GM23338 (cell line): ENCODE measurements around the gene PIGR. TPM values are rescaled to one million over a fixed set of nuclear protein-coding genes. Genes with fewer than 3 reads are reported as not detected.

ENCODE experiments used
- ATAC-seq: fragments of 200-7000 bp; cut with Tn5 transposase; 3 replicates; pipeline ENCODE4 v1.9.1; 2020
- DNase-seq: peaks from one replicate; pipeline ENCODE4 v3.0.0-alpha.2; 2015; ENCODE audit warnings: low spot score
- H2AFZ ChIP-seq: fragments of 200-600 bp; sonication (generic); 2 replicates; pipeline ENCODE4 v1.8.0; 2016; ENCODE audit warnings: antibody characterized with exemption, mild to moderate bottlenecking, moderate library complexity
- H3F3A ChIP-seq: fragments of 200-600 bp; sonication (generic); replicated peaks from 2 replicates; pipeline ENCODE4 v1.8.0; 2017; ENCODE audit warnings: antibody characterized with exemption, mixed run types, low read depth
- H3K27ac ChIP-seq: fragments of 200-600 bp; sonication (generic); 2 replicates; pipeline ENCODE4 v1.6.1; 2016; ENCODE audit warnings: low read depth
- H3K27me3 ChIP-seq: fragments of 200-600 bp; sonication (generic); 2 replicates; pipeline ENCODE4 v1.8.0; 2016; ENCODE audit warnings: mild to moderate bottlenecking, mixed run types, moderate library complexity; ENCODE audit not compliant: insufficient read depth
- H3K36me3 ChIP-seq: fragments of 200-600 bp; sonication (generic); 2 replicates; pipeline ENCODE4 v1.8.0; 2016; ENCODE audit warnings: mild to moderate bottlenecking; ENCODE audit not compliant: insufficient read depth
- H3K4me1 ChIP-seq: fragments of 200-600 bp; sonication (generic); 2 replicates; pipeline ENCODE4 v1.8.0; 2016; ENCODE audit warnings: mild to moderate bottlenecking, moderate library complexity; ENCODE audit not compliant: insufficient read depth
- H3K4me2 ChIP-seq: fragments of 200-600 bp; sonication (generic); 2 replicates; pipeline ENCODE4 v1.7.1; 2017; ENCODE audit warnings: mixed run types
- H3K4me3 ChIP-seq: fragments of 200-600 bp; sonication (generic); 2 replicates; pipeline ENCODE4 v1.6.1; 2016; ENCODE audit warnings: mixed run types
- H3K79me2 ChIP-seq: fragments of 200-600 bp; sonication (generic); replicated peaks from 2 replicates; pipeline ENCODE4 v1.8.0; 2017; ENCODE audit warnings: mild to moderate bottlenecking; ENCODE audit not compliant: insufficient read depth
- H3K9me2 ChIP-seq: fragments of 200-600 bp; sonication (generic); 2 replicates; pipeline ENCODE4 v1.8.0; 2017; ENCODE audit not compliant: insufficient read depth
- H4K20me1 ChIP-seq: fragments of 200-600 bp; sonication (generic); replicated peaks from 2 replicates; pipeline ENCODE4 v1.8.0; 2017; ENCODE audit warnings: mild to moderate bottlenecking; ENCODE audit not compliant: insufficient read depth
- H3K27ac Mint-ChIP-seq: 2 replicates; pipeline ENCODE4 v1.8.0; 2020; ENCODE audit warnings: inconsistent platforms, mild to moderate bottlenecking, moderate library complexity, mixed read lengths
- H3K27me3 Mint-ChIP-seq: 3 replicates; pipeline ENCODE4 v1.8.0; 2022; ENCODE audit warnings: low read depth, mild to moderate bottlenecking, moderate library complexity, mixed read lengths, inconsistent platforms; ENCODE audit not compliant: insufficient read depth, poor library complexity
- H3K36me3 Mint-ChIP-seq: 3 replicates; pipeline ENCODE4 v1.8.0; 2021; ENCODE audit warnings: low read depth, mild to moderate bottlenecking, inconsistent platforms, moderate library complexity, mixed read lengths
- H3K4me1 Mint-ChIP-seq: 3 replicates; pipeline ENCODE4 v1.8.0; 2020; ENCODE audit warnings: mild to moderate bottlenecking, inconsistent platforms, mixed read lengths
- H3K4me3 Mint-ChIP-seq: 3 replicates; pipeline ENCODE4 v1.8.0; 2021; ENCODE audit warnings: moderate library complexity, mild to moderate bottlenecking, inconsistent platforms, mixed read lengths
- H3K9me3 Mint-ChIP-seq: 3 replicates; pipeline ENCODE4 v1.8.0; 2020; ENCODE audit warnings: moderate library complexity, mild to moderate bottlenecking, inconsistent platforms, mixed read lengths
- CREB1 ChIP-seq: fragments of 250-450 bp; sonication (Bioruptor Pico); IDR thresholded peaks from 2 replicates; pipeline ENCODE4 v1.5.0; 2020; ENCODE audit warnings: low read depth, mild to moderate bottlenecking, moderate library complexity
- EZH2 ChIP-seq: fragments of 200-600 bp; sonication (generic); IDR thresholded peaks from one replicate; pipeline ENCODE4 v1.8.0; 2017; ENCODE audit warnings: antibody characterized with exemption, mild to moderate bottlenecking, low read depth; ENCODE audit not compliant: unreplicated experiment
- EZH2phosphoT487 ChIP-seq: fragments of 200-600 bp; sonication (generic); IDR thresholded peaks from one replicate; pipeline ENCODE4 v1.8.1; 2018; ENCODE audit warnings: antibody characterized with exemption; ENCODE audit not compliant: unreplicated experiment
- JUNB ChIP-seq: IDR thresholded peaks from one replicate; pipeline ENCODE4 v1.6.1; 2016; ENCODE audit warnings: antibody characterized with exemption; ENCODE audit not compliant: unreplicated experiment
- NANOG ChIP-seq: IDR thresholded peaks from 2 replicates; pipeline ENCODE4 v1.6.1; 2016; ENCODE audit warnings: antibody characterized with exemption, borderline replicate concordance
- POLR2AphosphoS5 ChIP-seq: IDR thresholded peaks from 2 replicates; pipeline ENCODE4 v1.6.1; 2016; ENCODE audit warnings: antibody characterized with exemption, low read depth
- STAT1 ChIP-seq: IDR thresholded peaks from one replicate; pipeline ENCODE4 v1.6.1; 2016; ENCODE audit warnings: antibody characterized with exemption; ENCODE audit not compliant: unreplicated experiment
- ZNF114 ChIP-seq: fragments of 250-450 bp; sonication (Bioruptor Pico); IDR thresholded peaks from 2 replicates; pipeline ENCODE4 v1.5.0; 2020; ENCODE audit warnings: mild to moderate bottlenecking, moderate library complexity
- ZNF331 ChIP-seq: fragments of 250-450 bp; sonication (Bioruptor Pico); IDR thresholded peaks from 2 replicates; pipeline ENCODE4 v1.5.0; 2020; ENCODE audit warnings: low read depth, mild to moderate bottlenecking, moderate library complexity
- polyA plus RNA-seq: library from polyadenylated mRNA; unstranded; fragments of >200 nt; fragmentation: Nextera tagmentation; extraction: Ambion mirVana; gene quantifications from 2 replicates; pipeline ENCODE4 v1.2.1, GENCODE V29; 2016
- total RNA-seq: library from RNA; depleted of rRNA; stranded (reverse); fragments of >200 nt; shearing (Covaris generic); gene quantifications from 2 replicates; pipeline ENCODE4 v1.2.3, GENCODE V29; 2014
- TF ChIP-seq, protein P1 (sequence below): IDR thresholded peaks from one replicate; pipeline ENCODE4 v1.6.1; 2018; ENCODE audit warnings: antibody characterized with exemption; ENCODE audit not compliant: unreplicated experiment
- TF ChIP-seq, protein P2 (sequence below), 2 experiments: fragments of 200-600 bp in 1 of 2; sonication (generic) in 1 of 2; conservative IDR thresholded peaks; 2 replicates each; pipeline versions ENCODE4 v1.5.1 to v1.6.1; 2016 to 2017; ENCODE audit warnings: antibody characterized with exemption in 2 of 2, low read depth in 2 of 2, mild to moderate bottlenecking in 2 of 2, moderate library complexity in 1 of 2
- TF ChIP-seq, protein P3 (sequence below): fragments of 250-450 bp; sonication (Bioruptor Pico); IDR thresholded peaks from 2 replicates; pipeline ENCODE4 v1.5.0; 2020; ENCODE audit warnings: mild to moderate bottlenecking, moderate library complexity
- TF ChIP-seq, protein P4 (sequence below): IDR thresholded peaks from 2 replicates; pipeline ENCODE4 v1.6.1; 2016; ENCODE audit warnings: antibody characterized with exemption

The PIGR gene
- total and polyA plus RNA-seq, 2 experiments from 2014 or later, result not detected

DNA sequence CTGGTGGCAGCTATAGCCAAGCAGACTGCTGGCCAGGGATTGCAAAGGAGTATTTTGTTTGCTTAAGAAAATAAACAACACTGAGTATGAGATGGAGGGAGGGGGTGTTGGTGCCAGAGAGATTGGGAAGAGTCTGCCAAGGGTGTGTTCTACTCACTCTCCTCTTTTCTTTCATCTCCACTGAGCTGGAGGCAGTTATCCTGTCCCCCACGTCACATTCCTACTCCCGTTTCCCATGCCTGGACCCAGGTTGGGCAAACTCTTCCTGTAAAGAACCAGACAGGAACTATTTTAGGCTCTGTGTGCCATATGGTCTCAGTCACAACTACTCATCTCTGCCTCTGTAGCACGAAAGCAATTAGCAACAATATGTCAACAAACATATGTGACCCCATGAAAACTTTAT is 50.4 kb downstream of the PIGR start:
- Mint-ChIP-seq H3K4me3 (no peak overlapping the region), H3K27me3 (peaks cover 7% of the 10 kb centered on the region), H3K9me3 (no peaks in the 10 kb centered on the region), H3K27ac (no peak overlapping the region), H3K4me1 (peaks cover 10% of the 10 kb centered on the region), H3K36me3 (no peaks in the 10 kb centered on the region)
- no peaks in the 10 kb centered on the region for H3K79me2 ChIP-seq
- H3K36me3 ChIP-seq, result no peaks in the 10 kb centered on the region; the same call in 1 of the 2 replicates
- TF ChIP-seq ZNF331 (CRISPR knock-in tag), result no peak
- TF ChIP-seq STAT1, result no peak
- no peak for TF ChIP-seq ZNF114 (CRISPR knock-in tag)
- TF ChIP-seq, protein P1, sequence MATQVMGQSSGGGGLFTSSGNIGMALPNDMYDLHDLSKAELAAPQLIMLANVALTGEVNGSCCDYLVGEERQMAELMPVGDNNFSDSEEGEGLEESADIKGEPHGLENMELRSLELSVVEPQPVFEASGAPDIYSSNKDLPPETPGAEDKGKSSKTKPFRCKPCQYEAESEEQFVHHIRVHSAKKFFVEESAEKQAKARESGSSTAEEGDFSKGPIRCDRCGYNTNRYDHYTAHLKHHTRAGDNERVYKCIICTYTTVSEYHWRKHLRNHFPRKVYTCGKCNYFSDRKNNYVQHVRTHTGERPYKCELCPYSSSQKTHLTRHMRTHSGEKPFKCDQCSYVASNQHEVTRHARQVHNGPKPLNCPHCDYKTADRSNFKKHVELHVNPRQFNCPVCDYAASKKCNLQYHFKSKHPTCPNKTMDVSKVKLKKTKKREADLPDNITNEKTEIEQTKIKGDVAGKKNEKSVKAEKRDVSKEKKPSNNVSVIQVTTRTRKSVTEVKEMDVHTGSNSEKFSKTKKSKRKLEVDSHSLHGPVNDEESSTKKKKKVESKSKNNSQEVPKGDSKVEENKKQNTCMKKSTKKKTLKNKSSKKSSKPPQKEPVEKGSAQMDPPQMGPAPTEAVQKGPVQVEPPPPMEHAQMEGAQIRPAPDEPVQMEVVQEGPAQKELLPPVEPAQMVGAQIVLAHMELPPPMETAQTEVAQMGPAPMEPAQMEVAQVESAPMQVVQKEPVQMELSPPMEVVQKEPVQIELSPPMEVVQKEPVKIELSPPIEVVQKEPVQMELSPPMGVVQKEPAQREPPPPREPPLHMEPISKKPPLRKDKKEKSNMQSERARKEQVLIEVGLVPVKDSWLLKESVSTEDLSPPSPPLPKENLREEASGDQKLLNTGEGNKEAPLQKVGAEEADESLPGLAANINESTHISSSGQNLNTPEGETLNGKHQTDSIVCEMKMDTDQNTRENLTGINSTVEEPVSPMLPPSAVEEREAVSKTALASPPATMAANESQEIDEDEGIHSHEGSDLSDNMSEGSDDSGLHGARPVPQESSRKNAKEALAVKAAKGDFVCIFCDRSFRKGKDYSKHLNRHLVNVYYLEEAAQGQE, result no peak
- no peak for TF ChIP-seq CREB1 (CRISPR knock-in tag)
- no peak for TF ChIP-seq EZH2phosphoT487
- no peak for TF ChIP-seq JUNB
- TF ChIP-seq, protein P2, sequence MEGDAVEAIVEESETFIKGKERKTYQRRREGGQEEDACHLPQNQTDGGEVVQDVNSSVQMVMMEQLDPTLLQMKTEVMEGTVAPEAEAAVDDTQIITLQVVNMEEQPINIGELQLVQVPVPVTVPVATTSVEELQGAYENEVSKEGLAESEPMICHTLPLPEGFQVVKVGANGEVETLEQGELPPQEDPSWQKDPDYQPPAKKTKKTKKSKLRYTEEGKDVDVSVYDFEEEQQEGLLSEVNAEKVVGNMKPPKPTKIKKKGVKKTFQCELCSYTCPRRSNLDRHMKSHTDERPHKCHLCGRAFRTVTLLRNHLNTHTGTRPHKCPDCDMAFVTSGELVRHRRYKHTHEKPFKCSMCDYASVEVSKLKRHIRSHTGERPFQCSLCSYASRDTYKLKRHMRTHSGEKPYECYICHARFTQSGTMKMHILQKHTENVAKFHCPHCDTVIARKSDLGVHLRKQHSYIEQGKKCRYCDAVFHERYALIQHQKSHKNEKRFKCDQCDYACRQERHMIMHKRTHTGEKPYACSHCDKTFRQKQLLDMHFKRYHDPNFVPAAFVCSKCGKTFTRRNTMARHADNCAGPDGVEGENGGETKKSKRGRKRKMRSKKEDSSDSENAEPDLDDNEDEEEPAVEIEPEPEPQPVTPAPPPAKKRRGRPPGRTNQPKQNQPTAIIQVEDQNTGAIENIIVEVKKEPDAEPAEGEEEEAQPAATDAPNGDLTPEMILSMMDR (conservative IDR thresholded peaks at IDR 0.05; ENCODE audit: low read depth in 2 of 2), result no peak
- no peak for TF ChIP-seq POLR2AphosphoS5
- no peak for TF ChIP-seq NANOG
- TF ChIP-seq EZH2, result no peak
- TF ChIP-seq, protein P3, sequence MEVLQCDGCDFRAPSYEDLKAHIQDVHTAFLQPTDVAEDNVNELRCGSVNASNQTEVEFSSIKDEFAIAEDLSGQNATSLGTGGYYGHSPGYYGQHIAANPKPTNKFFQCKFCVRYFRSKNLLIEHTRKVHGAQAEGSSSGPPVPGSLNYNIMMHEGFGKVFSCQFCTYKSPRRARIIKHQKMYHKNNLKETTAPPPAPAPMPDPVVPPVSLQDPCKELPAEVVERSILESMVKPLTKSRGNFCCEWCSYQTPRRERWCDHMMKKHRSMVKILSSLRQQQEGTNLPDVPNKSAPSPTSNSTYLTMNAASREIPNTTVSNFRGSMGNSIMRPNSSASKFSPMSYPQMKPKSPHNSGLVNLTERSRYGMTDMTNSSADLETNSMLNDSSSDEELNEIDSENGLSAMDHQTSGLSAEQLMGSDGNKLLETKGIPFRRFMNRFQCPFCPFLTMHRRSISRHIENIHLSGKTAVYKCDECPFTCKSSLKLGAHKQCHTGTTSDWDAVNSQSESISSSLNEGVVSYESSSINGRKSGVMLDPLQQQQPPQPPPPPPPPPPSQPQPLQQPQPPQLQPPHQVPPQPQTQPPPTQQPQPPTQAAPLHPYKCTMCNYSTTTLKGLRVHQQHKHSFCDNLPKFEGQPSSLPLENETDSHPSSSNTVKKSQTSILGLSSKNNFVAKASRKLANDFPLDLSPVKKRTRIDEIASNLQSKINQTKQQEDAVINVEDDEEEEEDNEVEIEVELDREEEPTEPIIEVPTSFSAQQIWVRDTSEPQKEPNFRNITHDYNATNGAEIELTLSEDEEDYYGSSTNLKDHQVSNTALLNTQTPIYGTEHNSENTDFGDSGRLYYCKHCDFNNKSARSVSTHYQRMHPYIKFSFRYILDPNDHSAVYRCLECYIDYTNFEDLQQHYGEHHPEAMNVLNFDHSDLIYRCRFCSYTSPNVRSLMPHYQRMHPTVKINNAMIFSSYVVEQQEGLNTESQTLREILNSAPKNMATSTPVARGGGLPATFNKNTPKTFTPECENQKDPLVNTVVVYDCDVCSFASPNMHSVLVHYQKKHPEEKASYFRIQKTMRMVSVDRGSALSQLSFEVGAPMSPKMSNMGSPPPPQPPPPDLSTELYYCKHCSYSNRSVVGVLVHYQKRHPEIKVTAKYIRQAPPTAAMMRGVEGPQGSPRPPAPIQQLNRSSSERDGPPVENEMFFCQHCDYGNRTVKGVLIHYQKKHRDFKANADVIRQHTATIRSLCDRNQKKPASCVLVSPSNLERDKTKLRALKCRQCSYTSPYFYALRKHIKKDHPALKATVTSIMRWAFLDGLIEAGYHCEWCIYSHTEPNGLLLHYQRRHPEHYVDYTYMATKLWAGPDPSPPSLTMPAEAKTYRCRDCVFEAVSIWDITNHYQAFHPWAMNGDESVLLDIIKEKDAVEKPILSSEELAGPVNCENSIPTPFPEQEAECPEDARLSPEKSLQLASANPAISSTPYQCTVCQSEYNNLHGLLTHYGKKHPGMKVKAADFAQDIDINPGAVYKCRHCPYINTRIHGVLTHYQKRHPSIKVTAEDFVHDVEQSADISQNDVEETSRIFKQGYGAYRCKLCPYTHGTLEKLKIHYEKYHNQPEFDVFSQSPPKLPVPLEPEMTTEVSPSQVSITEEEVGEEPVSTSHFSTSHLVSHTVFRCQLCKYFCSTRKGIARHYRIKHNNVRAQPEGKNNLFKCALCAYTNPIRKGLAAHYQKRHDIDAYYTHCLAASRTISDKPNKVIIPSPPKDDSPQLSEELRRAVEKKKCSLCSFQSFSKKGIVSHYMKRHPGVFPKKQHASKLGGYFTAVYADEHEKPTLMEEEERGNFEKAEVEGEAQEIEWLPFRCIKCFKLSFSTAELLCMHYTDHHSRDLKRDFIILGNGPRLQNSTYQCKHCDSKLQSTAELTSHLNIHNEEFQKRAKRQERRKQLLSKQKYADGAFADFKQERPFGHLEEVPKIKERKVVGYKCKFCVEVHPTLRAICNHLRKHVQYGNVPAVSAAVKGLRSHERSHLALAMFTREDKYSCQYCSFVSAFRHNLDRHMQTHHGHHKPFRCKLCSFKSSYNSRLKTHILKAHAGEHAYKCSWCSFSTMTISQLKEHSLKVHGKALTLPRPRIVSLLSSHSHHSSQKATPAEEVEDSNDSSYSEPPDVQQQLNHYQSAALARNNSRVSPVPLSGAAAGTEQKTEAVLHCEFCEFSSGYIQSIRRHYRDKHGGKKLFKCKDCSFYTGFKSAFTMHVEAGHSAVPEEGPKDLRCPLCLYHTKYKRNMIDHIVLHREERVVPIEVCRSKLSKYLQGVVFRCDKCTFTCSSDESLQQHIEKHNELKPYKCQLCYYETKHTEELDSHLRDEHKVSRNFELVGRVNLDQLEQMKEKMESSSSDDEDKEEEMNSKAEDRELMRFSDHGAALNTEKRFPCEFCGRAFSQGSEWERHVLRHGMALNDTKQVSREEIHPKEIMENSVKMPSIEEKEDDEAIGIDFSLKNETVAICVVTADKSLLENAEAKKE (CRISPR knock-in tag), result no peak
- TF ChIP-seq, protein P4, sequence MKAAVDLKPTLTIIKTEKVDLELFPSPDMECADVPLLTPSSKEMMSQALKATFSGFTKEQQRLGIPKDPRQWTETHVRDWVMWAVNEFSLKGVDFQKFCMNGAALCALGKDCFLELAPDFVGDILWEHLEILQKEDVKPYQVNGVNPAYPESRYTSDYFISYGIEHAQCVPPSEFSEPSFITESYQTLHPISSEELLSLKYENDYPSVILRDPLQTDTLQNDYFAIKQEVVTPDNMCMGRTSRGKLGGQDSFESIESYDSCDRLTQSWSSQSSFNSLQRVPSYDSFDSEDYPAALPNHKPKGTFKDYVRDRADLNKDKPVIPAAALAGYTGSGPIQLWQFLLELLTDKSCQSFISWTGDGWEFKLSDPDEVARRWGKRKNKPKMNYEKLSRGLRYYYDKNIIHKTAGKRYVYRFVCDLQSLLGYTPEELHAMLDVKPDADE, result no peak
- no peaks in the 10 kb centered on the region for H3K27me3 ChIP-seq
- H3K9me2 ChIP-seq, result 0 out of 2 replicates have a peak, but pooled peaks cover 10% of the 10 kb centered on the region
- H4K20me1 ChIP-seq, result no peaks in the 10 kb centered on the region
- no peak for ATAC-seq
- H3K27ac ChIP-seq, result no peak overlapping the region
- 0 out of 2 replicates have a peak overlapping the region, but pooled peaks have one; percentile 43 for H2AFZ ChIP-seq
- H3F3A ChIP-seq, result no peaks in the 10 kb centered on the region
- no peak for DNase-seq
- no peak overlapping the region for H3K4me2 ChIP-seq
- no peak overlapping the region for H3K4me3 ChIP-seq
- H3K4me1 ChIP-seq, result peaks cover 5% of the 10 kb centered on the region
